ENCODE measurements around the gene ATG4A. TPM values are rescaled to one million over a fixed set of nuclear protein-coding genes. Genes with fewer than 3 reads are reported as not detected.

The ATG4A gene
- polyA plus RNA-seq (ENCODE audit: insufficient read length) = 22.9 TPM

- peak; percentile 93 for DNase-seq
Measured at GRCh38 chrX:108091264-108091877, at the start of gene ATG4A, which contains the start of gene PSMD10. TSS of gene ATG4A (plus strand) at chrX:108091778. CDS start at chrX:108091827, 49 bp downstream. TSS of gene PSMD10 (minus strand) at chrX:108091542. CDS start at chrX:108091520, 22 bp downstream.

- no peak for DNase-seq
Measured at GRCh38 chrX:108044554-108045256, 46.9 kb upstream of the ATG4A start, which contains the start of gene VSIG1. TSS of gene VSIG1 (plus strand) at chrX:108045065. CDS start at chrX:108045131, 66 bp downstream.

- DNase-seq = peak; percentile 34
Measured at GRCh38 chrX:108049649-108050048, 41.9 kb upstream of the ATG4A start.

GRCh38 chrX:108053218-108053617 is 38.4 kb upstream of the ATG4A start:
- DNase-seq = no peak

- no peak for DNase-seq
Measured at GRCh38 chrX:108055546-108055945, 36.0 kb upstream of the ATG4A start.

GRCh38 chrX:108059801-108060200 is 31.8 kb upstream of the ATG4A start:
- DNase-seq = no peak

GRCh38 chrX:108064001-108064400 is 27.6 kb upstream of the ATG4A start:
- no peak for DNase-seq

- no peak for DNase-seq
Measured at GRCh38 chrX:108064613-108065012, 27.0 kb upstream of the ATG4A start.

- DNase-seq = no peak
Measured at GRCh38 chrX:108068121-108068520, 23.5 kb upstream of the ATG4A start.

- no peak for DNase-seq
Measured at GRCh38 chrX:108070891-108071290, 20.7 kb upstream of the ATG4A start.

GRCh38 chrX:108071578-108071977 is 20.0 kb upstream of the ATG4A start:
- DNase-seq = no peak

- no peak for DNase-seq
Measured at GRCh38 chrX:108072746-108073145, 18.8 kb upstream of the ATG4A start.

GRCh38 chrX:108081110-108081509 is 10.5 kb upstream of the ATG4A start:
- DNase-seq = no peak

GRCh38 chrX:108087792-108088191 is 3.8 kb upstream of the ATG4A start:
- no peak for DNase-seq

- DNase-seq = no peak
Measured at GRCh38 chrX:108088511-108088910, 3.1 kb upstream of the ATG4A start.

GRCh38 chrX:108090491-108091263 is 901 bp upstream of the ATG4A start:
- DNase-seq = peak; percentile 10

- no peak for DNase-seq
Measured at GRCh38 chrX:108091878-108092291, 307 bp downstream of the ATG4A start.

- no peak for DNase-seq
Measured at GRCh38 chrX:108097380-108097779, 5.8 kb downstream of the ATG4A start.

GRCh38 chrX:108105473-108105872 is 13.9 kb downstream of the ATG4A start:
- DNase-seq = no peak

GRCh38 chrX:108114541-108114940 is 23.0 kb downstream of the ATG4A start:
- DNase-seq = no peak

GRCh38 chrX:108117988-108118387 is 26.4 kb downstream of the ATG4A start:
- no peak for DNase-seq

- DNase-seq = no peak
Measured at GRCh38 chrX:108121291-108121690, 29.7 kb downstream of the ATG4A start.

- DNase-seq = no peak
Measured at GRCh38 chrX:108122748-108123147, 31.2 kb downstream of the ATG4A start.
